ENCODE measurements around the gene YBX3. TPM values are rescaled to one million over a fixed set of nuclear protein-coding genes. Genes with fewer than 3 reads are reported as not detected.

Gene YBX3
- polyA plus RNA-seq, 1 donor (not counting 4 experiments of a cell fraction or from before 2014, with no cell fraction given): 170 TPM

DNA sequence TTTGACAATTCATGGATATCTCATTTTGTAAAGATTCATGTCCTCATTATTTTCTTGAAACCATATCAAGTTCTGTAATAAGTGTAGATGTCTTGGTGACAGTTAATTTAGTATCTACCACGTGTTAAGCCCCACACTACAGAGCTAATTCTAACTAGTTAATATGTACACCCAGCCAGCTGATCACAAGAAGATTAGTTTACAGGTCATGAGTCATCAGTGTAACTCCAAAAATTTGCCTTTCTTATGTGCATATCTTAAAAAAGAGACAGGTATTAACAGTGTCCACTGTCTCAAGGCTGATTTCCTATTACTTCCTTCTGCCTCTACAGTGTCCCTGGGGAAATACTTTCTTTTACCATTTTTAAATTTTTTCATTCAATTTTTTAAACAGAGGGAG lies 13.3 kb upstream of the YBX3 start:
- H3K79me2 ChIP-seq (ENCODE audit: control insufficient read depth, insufficient read depth, low read length): no peaks in the 10 kb centered on the region
- dilution Hi-C loops (cut with MboI; ENCODE audit: extremely low pct_ligation_motif_present, low sequenced_read_pairs): no loop called here
- no peaks in the 10 kb centered on the region for H3K9me3 ChIP-seq (ENCODE audit: control insufficient read depth, low read depth, low read length)
- no peak for FAIRE-seq
- H3K9me1 ChIP-seq (ENCODE audit: control insufficient read depth, extremely low read depth, insufficient read depth, low read length): no peaks in the 10 kb centered on the region
- H3K4me1 ChIP-seq (ENCODE audit: control insufficient read depth, extremely low read depth, insufficient read depth, low read length): peaks cover 9% of the 10 kb centered on the region
- no peak overlapping the region for H3K4me2 ChIP-seq (ENCODE audit: control insufficient read depth, extremely low read depth, insufficient read depth, low read depth, low read length)
- H3K27me3 ChIP-seq (ENCODE audit: control insufficient read depth, extremely low read depth, insufficient read depth, low read length): no peaks in the 10 kb centered on the region
- H4K20me1 ChIP-seq (ENCODE audit: control insufficient read depth, extremely low read depth, insufficient read depth, low read length): no peaks in the 10 kb centered on the region
- no peak overlapping the region for H2AFZ ChIP-seq (ENCODE audit: control insufficient read depth, low read length)
- H3K27ac ChIP-seq (ENCODE audit: control insufficient read depth, insufficient read depth, low read length): no peak overlapping the region
- no peaks in the 10 kb centered on the region for H3K36me3 ChIP-seq (ENCODE audit: control insufficient read depth in 2 of 2, extremely low read depth in 1 of 2, insufficient read depth in 2 of 2, low read length in 2 of 2)
- no peak overlapping the region for H3K4me3 ChIP-seq (ENCODE audit: control insufficient read depth in 2 of 3, extremely low read depth in 1 of 3, insufficient read depth in 2 of 3, low read depth in 1 of 3, low read length in 3 of 3)
- no peak for DNase-seq (ENCODE audit: low read depth, low spot score)
- TF ChIP-seq, protein P1, sequence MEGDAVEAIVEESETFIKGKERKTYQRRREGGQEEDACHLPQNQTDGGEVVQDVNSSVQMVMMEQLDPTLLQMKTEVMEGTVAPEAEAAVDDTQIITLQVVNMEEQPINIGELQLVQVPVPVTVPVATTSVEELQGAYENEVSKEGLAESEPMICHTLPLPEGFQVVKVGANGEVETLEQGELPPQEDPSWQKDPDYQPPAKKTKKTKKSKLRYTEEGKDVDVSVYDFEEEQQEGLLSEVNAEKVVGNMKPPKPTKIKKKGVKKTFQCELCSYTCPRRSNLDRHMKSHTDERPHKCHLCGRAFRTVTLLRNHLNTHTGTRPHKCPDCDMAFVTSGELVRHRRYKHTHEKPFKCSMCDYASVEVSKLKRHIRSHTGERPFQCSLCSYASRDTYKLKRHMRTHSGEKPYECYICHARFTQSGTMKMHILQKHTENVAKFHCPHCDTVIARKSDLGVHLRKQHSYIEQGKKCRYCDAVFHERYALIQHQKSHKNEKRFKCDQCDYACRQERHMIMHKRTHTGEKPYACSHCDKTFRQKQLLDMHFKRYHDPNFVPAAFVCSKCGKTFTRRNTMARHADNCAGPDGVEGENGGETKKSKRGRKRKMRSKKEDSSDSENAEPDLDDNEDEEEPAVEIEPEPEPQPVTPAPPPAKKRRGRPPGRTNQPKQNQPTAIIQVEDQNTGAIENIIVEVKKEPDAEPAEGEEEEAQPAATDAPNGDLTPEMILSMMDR (optimal IDR thresholded peaks at IDR 0.05 in 1 of 3, IDR thresholded peaks at IDR 0.05 in 1 of 3, conservative IDR thresholded peaks at IDR 0.05 in 1 of 3; ENCODE audit: extremely low read depth in 1 of 3, insufficient read depth in 2 of 3, low read length in 3 of 3): no peak
- TF ChIP-seq EZH2 (IDR thresholded peaks at IDR 0.05; ENCODE audit: low read length): no peak
- H3K9ac ChIP-seq (ENCODE audit: control insufficient read depth, extremely low read depth, insufficient read depth, low read length): no peak overlapping the region

DNA sequence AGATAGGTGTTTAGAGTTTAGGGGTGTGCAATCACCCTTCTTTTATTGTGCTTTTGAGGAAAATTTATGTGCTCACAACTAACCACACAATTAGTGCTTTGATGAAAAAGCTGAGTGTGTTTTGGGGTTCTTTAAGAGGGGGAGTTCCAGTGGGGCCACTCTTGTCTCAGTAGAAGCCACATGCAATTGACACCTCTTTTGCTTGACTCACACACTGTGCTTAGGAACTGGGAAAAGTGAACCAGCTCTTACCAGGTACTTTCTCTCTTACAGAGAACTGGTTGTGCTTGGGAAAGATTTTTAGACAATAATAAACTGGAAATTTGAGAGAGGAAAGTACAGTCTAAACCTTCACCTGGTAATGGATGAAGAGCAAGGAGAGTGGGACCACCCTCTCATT lies 12.3 kb upstream of the YBX3 start:
- TF ChIP-seq EZH2 (IDR thresholded peaks at IDR 0.05; ENCODE audit: low read length): no peak
- TF ChIP-seq, protein P1 (optimal IDR thresholded peaks at IDR 0.05 in 1 of 3, IDR thresholded peaks at IDR 0.05 in 1 of 3, conservative IDR thresholded peaks at IDR 0.05 in 1 of 3; ENCODE audit: extremely low read depth in 1 of 3, insufficient read depth in 2 of 3, low read length in 3 of 3): no peak
- Histone ChIP-seq H3K9me1 (ENCODE audit: control insufficient read depth, extremely low read depth, insufficient read depth, low read length) (no peaks in the 10 kb centered on the region), H3K4me1 (ENCODE audit: control insufficient read depth, extremely low read depth, insufficient read depth, low read length) (peaks cover 9% of the 10 kb centered on the region), H3K27ac (ENCODE audit: control insufficient read depth, insufficient read depth, low read length) (no peak overlapping the region), H3K4me3 (ENCODE audit: control insufficient read depth in 2 of 3, extremely low read depth in 1 of 3, insufficient read depth in 2 of 3, low read depth in 1 of 3, low read length in 3 of 3) (no peak overlapping the region), H3K79me2 (ENCODE audit: control insufficient read depth, insufficient read depth, low read length) (no peaks in the 10 kb centered on the region), H3K36me3 (ENCODE audit: control insufficient read depth in 2 of 2, extremely low read depth in 1 of 2, insufficient read depth in 2 of 2, low read length in 2 of 2) (no peaks in the 10 kb centered on the region), H3K4me2 (ENCODE audit: control insufficient read depth, extremely low read depth, insufficient read depth, low read depth, low read length) (no peak overlapping the region), H3K9me3 (ENCODE audit: control insufficient read depth, low read depth, low read length) (no peaks in the 10 kb centered on the region), H4K20me1 (ENCODE audit: control insufficient read depth, extremely low read depth, insufficient read depth, low read length) (no peaks in the 10 kb centered on the region), H2AFZ (ENCODE audit: control insufficient read depth, low read length) (no peak overlapping the region), H3K27me3 (ENCODE audit: control insufficient read depth, extremely low read depth, insufficient read depth, low read length) (no peaks in the 10 kb centered on the region), H3K9ac (ENCODE audit: control insufficient read depth, extremely low read depth, insufficient read depth, low read length) (no peak overlapping the region)
- dilution Hi-C loops (cut with MboI; ENCODE audit: extremely low pct_ligation_motif_present, low sequenced_read_pairs): no loop called here
- FAIRE-seq (no peak), DNase-seq (ENCODE audit: low read depth, low spot score) (no peak)
